MCF 10A (cell line): ENCODE results near the gene EZR. TPM values are rescaled to one million over a fixed set of nuclear protein-coding genes. Genes with fewer than 3 reads are reported as not detected.

Source experiments
- BruUV-seq: library from RNA; stranded (reverse); fragments of 400-500 nt; replicated peaks from 2 replicates; lab custom pipeline; 2021; lab: Mats Ljungman, UMichigan
- CTCF ChIA-PET: fragments of 300-600 bp; sonication (Branson Sonifier 250); formaldehyde crosslinking; extraction: SDS; loops from one replicate; lab custom pipeline; 2021; ENCODE audit warnings: antibody characterized with exemption, inconsistent platforms; lab: Yijun Ruan, JAX
- POLR2A ChIA-PET: fragments of 300-600, 350-650 bp; sonication (Branson Sonifier 250); formaldehyde crosslinking; extraction: SDS; loops from one replicate; lab custom pipeline; 2020; ENCODE audit warnings: antibody characterized with exemption, inconsistent platforms; lab: Yijun Ruan, JAX
- DNase-seq: peaks from one replicate; pipeline ENCODE4 v3.0.0-alpha.2; 2018; ENCODE audit not compliant: unreplicated experiment
- H3K27ac Mint-ChIP-seq: one replicate; pipeline ENCODE4 v1.8.0; 2022; ENCODE audit warnings: mild to moderate bottlenecking, low read depth, mixed read lengths; ENCODE audit not compliant: unreplicated experiment
- H3K27me3 Mint-ChIP-seq: one replicate; pipeline ENCODE4 v1.8.0; 2022; ENCODE audit warnings: mixed read lengths; ENCODE audit not compliant: insufficient read depth, unreplicated experiment
- H3K36me3 Mint-ChIP-seq: one replicate; pipeline ENCODE4 v1.8.0; 2022; ENCODE audit warnings: mild to moderate bottlenecking, moderate library complexity, mixed read lengths; ENCODE audit not compliant: insufficient read depth, unreplicated experiment
- H3K4me1 Mint-ChIP-seq: one replicate; pipeline ENCODE4 v1.8.0; 2022; ENCODE audit warnings: mixed read lengths; ENCODE audit not compliant: insufficient read depth, unreplicated experiment
- H3K4me3 Mint-ChIP-seq: one replicate; pipeline ENCODE4 v1.8.0; 2022; ENCODE audit warnings: mild to moderate bottlenecking, moderate library complexity, mixed read lengths; ENCODE audit not compliant: unreplicated experiment
- H3K9me3 Mint-ChIP-seq: one replicate; pipeline ENCODE4 v1.8.0; 2022; ENCODE audit warnings: mixed read lengths; ENCODE audit not compliant: unreplicated experiment
- CTCF ChIP-seq: fragments of 200-600 bp; IDR thresholded peaks from one replicate; pipeline ENCODE4 v1.8.0; 2022; ENCODE audit warnings: antibody characterized with exemption, mild to moderate bottlenecking; ENCODE audit not compliant: unreplicated experiment
- intact Hi-C: fragments of 100-400 bp; cut with micrococcal nuclease; formaldehyde crosslinking; loops from 2 replicates; pipeline ENCODE4 v1.14.1; 2022
- total RNA-seq: library from RNA; stranded (reverse); gene quantifications from 2 replicates; pipeline ENCODE4 v1.2.3, GENCODE V29; 2022

EZR gene
- total RNA-seq, 1 experiment from 2014 or later, result 243 TPM

- no peak for TF ChIP-seq CTCF
- Mint-ChIP-seq H3K27me3 (no peaks in the 10 kb centered on the region), H3K9me3 (no peaks in the 10 kb centered on the region), H3K36me3 (peaks cover 62% of the 10 kb centered on the region), H3K4me1 (no peaks in the 10 kb centered on the region), H3K27ac (no peak overlapping the region), H3K4me3 (no peak overlapping the region)
- CTCF ChIA-PET, result interaction anchor here (0.7 to 1.0 kb wide), 3 partner anchors 20 to 209 kb away, joined by 3 read pairs; no protein-coding TSS in a partner anchor
- no TSS peak for BruUV-seq
- DNase-seq, result no peak
- intact Hi-C loops, result no loop called here
- POLR2A ChIA-PET, result interaction anchor here (0.7 to 1.9 kb wide), 5 partner anchors 9 to 1015 kb away, joined by 3 to 7 read pairs (median 3); no protein-coding TSS in a partner anchor
Observed at GRCh38 chr6:158764926-158765325, 54.2 kb downstream of the EZR start.

GRCh38 chr6:158764183-158764849 lies 54.9 kb downstream of the EZR start:
- intact Hi-C loops, result no loop called here
- H3K36me3 Mint-ChIP-seq, result peaks cover 56% of the 10 kb centered on the region
- no peak for TF ChIP-seq CTCF

GRCh38 chr6:158763434-158764182 lies 55.6 kb downstream of the EZR start:
- H3K27ac Mint-ChIP-seq, result no peak overlapping the region
- H3K9me3 Mint-ChIP-seq, result no peaks in the 10 kb centered on the region
- no peak overlapping the region for H3K4me3 Mint-ChIP-seq
- peaks cover 51% of the 10 kb centered on the region for H3K36me3 Mint-ChIP-seq
- no peaks in the 10 kb centered on the region for H3K4me1 Mint-ChIP-seq
- intact Hi-C loops, result no loop called here
- H3K27me3 Mint-ChIP-seq, result no peaks in the 10 kb centered on the region
- no TSS peak for BruUV-seq
- TF ChIP-seq CTCF, result no peak
- CTCF ChIA-PET, result interaction anchor here (0.6 to 1.0 kb wide), 4 partner anchors 36 to 210 kb away, joined by 3 to 4 read pairs (median 3); no protein-coding TSS in a partner anchor
- POLR2A ChIA-PET, result interaction anchor here (0.6 to 1.7 kb wide), 6 partner anchors 9 to 964 kb away, joined by 3 to 7 read pairs (median 4); partner anchors contain the start of gene WTAP
- DNase-seq, result no peak

More at GRCh38 chr6:158764183-158764849, 54.9 kb downstream of the EZR start:
- no peak for DNase-seq
- H3K4me1 Mint-ChIP-seq, result no peaks in the 10 kb centered on the region
- CTCF ChIA-PET, result interaction anchor here (1.0 kb wide), 1 partner anchor 209 kb away, joined by 3 read pairs; no protein-coding TSS in a partner anchor
- POLR2A ChIA-PET, result interaction anchor here (0.6 to 1.0 kb wide), 3 partner anchors 17 to 963 kb away, joined by 3 to 5 read pairs (median 3); partner anchors contain the start of gene WTAP
- H3K4me3 Mint-ChIP-seq, result no peak overlapping the region
- H3K27ac Mint-ChIP-seq, result no peak overlapping the region
- H3K27me3 Mint-ChIP-seq, result no peaks in the 10 kb centered on the region
- no TSS peak for BruUV-seq
- no peaks in the 10 kb centered on the region for H3K9me3 Mint-ChIP-seq
